ENCODE data around the gene NGEF.

Gene NGEF

DNA sequence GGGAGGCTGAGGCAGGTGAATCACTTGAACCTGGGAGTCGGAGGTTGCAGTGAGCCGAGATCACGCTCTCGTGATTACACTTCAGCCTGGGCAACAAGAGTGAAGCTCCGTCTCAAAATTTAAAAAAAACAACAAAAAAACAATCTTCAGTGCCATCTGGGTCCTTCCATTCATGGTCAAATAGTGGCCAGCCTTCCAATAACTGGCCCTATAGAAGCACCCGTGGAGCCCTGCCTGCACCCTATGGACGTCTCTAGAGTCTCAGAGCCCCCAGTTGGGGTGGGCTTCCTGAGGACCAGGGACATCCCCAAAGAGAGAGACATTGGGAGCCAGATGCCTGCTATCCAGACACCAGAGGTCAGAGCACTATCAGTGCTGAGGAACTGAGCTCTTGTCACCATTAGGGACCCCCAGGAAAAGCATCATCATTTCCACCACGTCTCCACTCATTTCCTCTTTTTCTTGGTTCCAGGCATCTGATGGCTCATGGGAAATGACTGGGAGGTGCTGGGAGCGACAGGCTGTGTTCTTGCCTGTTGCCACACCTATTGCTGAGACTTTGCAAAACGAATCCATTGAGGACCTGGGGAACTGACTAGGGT is 28.8 kb upstream of the NGEF start:
- no peak for DNase-seq

DNA sequence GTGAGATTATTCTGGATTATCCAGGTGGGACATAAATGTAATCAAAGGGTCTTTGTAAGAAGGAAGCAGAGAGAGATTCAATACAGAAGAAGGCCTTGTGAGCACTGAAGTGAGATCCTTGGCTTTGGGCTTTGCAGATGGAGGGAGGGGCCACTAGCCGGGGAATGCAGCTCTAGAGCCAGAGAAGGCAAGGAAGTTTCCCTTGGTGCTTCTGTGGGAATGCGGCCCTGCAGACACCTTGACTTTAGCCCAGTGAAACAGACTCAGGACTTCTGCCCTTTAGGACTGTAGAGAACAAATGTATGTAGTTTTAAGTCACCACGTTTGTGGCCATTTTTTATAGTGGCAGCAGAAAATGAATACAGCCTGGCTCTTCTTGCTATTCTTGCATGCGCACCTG is 27.5 kb upstream of the NGEF start:
- no peak for DNase-seq

DNA sequence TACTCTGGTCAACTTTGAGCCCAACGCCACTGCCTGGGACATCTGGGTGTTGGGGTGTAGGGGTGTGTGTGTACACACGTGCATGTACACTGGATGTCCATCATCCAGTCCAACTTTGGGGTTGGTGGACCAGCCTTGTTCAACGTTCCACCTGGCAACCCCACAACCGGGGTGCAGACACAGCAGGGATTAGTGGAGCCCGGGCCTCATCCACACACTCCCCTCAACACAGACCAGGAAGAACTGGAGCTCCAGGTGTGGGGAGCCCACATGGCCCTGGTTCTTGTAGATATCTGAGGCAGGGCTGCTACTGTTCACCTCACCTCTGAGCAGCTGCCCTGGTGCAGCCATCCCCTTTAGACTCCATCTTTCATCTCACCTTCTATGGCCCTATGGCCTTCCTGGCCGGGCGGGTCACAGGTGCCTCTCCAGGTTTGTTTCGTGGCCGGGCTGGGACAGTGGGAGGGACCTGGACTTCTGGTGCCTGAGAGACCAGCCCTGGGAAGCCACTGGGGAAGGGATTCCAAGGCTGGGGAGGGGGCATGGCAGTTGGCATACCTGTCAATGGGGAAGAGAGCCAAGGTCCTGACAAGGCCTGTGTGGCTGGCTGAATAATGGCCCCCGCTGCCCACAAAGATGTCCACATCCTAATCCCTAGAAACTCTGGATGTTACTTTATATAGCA is 26.9 kb upstream of the NGEF start:
- no peak for DNase-seq

GRCh38 chr2:233039212-233039845 is 26.3 kb upstream of the NGEF start:
- DNase-seq, result no peak

DNA sequence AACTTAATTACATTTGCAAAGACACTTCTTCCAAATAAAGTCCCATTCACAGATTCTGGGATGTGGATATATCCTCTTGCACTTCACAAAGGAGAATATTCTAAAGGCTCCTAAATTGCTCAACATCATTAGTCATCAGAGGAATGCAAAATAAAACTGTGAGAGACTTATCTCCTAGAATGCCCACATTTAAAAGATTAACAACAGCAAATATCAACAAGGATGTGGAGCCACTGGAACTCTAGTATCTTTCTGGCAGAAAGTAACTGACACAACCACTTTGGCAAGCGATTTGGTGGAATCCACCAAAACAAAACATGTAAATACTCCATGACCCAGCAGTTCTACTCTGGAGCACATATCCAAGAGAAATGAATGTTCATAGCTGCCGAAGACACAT is 24.0 kb upstream of the NGEF start:
- DNase-seq, result no peak

- no peak for DNase-seq
These were observed 23.2 kb upstream of the NGEF start for GRCh38 chr2:233036162-233036838.

DNA sequence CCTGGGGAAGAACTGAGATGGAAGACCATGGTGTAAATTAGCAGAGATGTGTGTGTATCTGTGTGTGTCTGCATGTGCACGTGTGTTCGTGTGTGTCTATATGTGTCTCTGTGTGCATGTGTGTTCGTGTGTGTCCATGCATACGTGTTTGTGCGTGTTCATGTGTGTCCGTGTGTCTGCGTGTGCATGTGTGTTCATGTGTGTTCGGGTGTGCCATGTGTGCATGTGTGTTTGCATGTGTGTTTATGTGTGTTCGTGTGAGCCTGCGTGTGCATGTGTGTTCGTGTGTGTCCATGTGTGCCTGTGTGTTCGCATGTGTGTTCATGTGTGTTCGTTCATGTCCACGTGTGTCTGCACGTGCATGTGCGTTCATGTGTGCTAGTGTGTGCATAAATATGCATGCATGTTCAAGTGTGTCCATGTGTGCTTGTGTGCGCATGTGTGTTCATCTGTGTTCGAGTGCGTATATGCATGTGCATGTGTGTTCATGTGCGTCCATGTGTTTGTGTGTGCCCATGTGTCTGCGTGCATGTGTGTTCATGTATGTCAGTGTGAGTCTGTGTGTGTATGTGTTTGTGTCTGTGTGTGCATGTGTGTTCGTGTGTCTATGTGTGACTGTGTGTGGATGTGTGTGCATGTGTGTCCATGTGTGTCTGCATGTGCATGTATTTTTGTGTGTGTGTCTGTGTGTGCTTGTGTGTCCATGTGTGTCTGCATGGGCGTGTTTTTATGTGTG is 22.5 kb upstream of the NGEF start:
- DNase-seq, result no peak

DNA sequence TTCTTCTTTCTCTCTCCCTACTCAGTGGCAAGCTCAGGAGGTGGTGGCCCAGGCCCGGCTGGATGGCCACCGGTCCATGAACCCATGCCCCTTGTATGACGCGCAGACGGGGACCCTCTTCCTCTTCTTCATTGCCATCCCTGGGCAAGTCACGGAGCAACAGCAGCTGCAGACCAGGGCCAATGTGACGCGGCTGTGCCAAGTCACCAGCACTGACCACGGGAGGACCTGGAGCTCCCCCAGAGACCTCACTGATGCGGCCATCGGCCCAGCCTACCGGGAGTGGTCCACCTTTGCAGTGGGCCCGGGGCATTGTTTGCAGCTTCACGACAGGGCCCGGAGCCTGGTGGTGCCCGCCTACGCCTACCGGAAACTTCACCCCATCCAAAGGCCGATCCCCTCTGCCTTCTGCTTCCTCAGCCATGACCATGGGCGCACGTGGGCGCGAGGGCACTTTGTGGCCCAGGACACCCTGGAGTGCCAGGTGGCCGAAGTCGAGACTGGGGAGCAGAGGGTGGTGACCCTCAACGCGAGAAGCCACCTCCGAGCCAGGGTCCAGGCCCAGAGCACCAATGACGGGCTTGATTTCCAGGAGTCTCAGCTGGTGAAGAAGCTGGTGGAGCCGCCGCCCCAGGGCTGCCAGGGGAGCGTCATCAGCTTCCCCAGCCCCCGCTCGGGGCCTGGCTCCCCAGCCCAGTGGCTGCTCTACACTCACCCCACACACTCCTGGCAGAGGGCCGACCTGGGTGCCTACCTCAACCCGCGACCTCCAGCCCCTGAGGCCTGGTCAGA is 21.2 kb upstream of the NGEF start:
- DNase-seq, result no peak

GRCh38 chr2:233033672-233034071 is 20.6 kb upstream of the NGEF start:
- no peak for DNase-seq

DNA sequence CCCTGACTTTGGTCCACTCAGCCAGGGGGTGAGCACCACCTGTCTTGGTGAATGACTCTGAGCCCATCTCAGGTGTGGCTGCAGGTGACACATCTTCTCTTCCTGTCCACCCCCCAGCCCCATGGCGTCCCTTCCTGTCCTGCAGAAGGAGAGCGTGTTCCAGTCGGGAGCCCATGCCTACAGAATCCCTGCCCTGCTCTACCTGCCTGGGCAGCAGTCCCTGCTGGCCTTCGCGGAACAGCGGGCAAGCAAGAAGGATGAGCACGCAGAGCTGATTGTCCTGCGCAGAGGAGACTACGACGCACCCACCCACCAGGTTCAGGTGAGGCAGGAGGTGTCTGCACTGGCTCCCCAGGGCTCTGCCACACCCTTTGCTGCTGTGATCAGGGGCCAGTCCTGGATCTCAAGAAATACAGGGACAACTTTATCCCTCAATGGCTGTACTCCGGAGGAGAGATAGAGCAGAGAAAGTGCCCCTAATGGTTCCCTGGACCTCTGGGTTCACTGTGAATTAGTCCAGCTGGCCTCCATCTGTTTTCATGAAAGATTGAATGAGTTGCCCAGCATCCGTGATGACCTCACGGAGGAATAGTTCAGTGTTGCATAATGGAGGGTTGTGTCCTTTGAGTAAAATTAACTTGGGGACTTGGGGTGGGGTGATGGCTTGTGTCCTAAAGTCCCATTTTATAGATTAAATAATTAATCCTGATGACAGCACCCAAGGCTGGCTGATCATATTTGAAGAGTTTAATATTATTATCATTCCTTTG is 19.7 kb upstream of the NGEF start, which contains the start of gene NEU2:
TSS of gene NEU2 (plus strand) at position 122 of the 770 bp plus-strand sequence. CDS start at position 122, 0 bp downstream.
- no peak for DNase-seq

GRCh38 chr2:233031556-233032500 is 18.8 kb upstream of the NGEF start:
- DNase-seq, result no peak

- DNase-seq, result no peak
These were observed 16.3 kb upstream of the NGEF start for GRCh38 chr2:233029321-233029720.

- no peak for DNase-seq
These were observed 13.2 kb upstream of the NGEF start for GRCh38 chr2:233026198-233026813.

- no peak for DNase-seq
These were observed 12.7 kb upstream of the NGEF start for GRCh38 chr2:233025706-233026105.

DNA sequence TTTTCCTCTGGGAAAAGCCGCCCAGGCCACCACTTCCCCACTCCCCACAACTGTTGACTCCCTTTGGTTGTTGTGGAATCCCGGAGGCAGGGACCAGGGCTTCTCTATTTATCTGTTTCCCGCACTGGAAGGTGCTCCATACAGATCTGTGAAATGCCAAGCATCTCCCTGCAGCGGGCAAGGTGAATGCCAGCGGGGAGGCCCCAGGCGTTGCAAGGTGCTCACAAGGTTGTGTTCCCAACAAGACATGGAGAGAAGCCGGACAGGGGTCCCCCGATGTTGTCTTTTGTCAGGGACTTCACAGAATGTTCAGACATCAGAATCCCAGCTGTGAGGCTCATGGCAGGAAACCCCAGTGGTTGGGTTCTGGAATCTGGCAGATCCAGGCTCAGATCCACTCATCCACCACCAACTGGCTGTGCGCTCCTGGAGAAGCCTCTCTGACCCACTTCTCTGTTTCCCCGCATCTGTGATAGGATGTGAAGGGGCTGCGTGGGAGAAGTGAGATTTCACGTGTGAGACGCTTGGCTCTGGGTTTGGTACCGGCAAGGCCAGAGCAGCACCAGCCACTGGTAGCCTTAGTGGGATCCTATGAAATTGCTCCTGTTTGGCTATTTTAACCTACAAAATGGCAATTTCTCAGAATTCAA is 10.8 kb upstream of the NGEF start:
- no peak for DNase-seq

- DNase-seq, result no peak
These were observed 10.1 kb upstream of the NGEF start for GRCh38 chr2:233023007-233023760.

- no peak for DNase-seq
These were observed 9.5 kb upstream of the NGEF start for GRCh38 chr2:233022561-233022960.

DNA sequence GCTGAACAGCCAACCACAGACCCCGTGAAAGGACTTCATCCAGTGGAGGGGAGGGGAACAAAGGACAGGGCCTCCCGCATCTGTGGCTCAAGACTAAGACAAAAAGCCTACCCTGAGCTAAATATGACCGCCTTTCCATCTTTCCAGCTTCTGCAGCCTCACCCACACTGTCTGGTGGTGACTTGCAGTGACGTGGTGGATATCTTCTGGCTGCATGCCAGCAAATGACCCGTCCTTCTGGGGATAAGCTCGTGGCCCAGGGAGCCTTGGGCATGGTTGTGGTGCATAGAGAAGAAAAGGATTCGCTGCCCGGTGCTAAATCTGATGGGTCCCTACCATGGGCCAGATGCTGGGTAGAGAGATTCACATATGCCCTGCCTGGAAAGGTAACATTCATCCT is 8.7 kb upstream of the NGEF start:
- no peak for DNase-seq

Measured in CD4-positive, alpha-beta T cell treated with Interleukin-15 for 1 hour (primary cell).